Activated naive CD8-positive, alpha-beta T cell treated with anti-CD3 and anti-CD28 coated beads, Interleukin-2, amount 10 ng/mL, durations not matched to agents 7 days and 5 days (primary cell): ENCODE results near the gene VKORC1. TPM values are rescaled to one million over a fixed set of nuclear protein-coding genes. Genes with fewer than 3 reads are reported as not detected.
"Not testable (repeated sequence)": the region's sequence is repeated elsewhere in the genome, so short reads cannot be mapped to it uniquely, and the experiment has no call there.

Experiments used
- ATAC-seq: fragments of 150-1000 bp; cut with Tn5 transposase; one replicate; pipeline ENCODE4 v1.10.0; 2021; ENCODE audit warnings: low read depth, moderate library complexity
- POLR2A ChIA-PET: fragments of 350-600 bp; sonication (Branson Sonifier 250); formaldehyde crosslinking; loops from one replicate; lab custom pipeline; 2021; ENCODE audit warnings: antibody characterized with exemption; lab: Charles Lee
- DNase-seq: peaks from one replicate; pipeline ENCODE4 v3.0.0; 2021
- H3K27ac Mint-ChIP-seq: one replicate; pipeline ENCODE4 v1.8.0; 2022; ENCODE audit warnings: mild to moderate bottlenecking, mixed read lengths
- H3K27me3 Mint-ChIP-seq: one replicate; pipeline ENCODE4 v1.8.0; 2022; ENCODE audit warnings: mild to moderate bottlenecking, moderate library complexity, mixed read lengths
- H3K36me3 Mint-ChIP-seq: one replicate; pipeline ENCODE4 v1.8.0; 2021; ENCODE audit warnings: mild to moderate bottlenecking, mixed read lengths
- H3K4me1 Mint-ChIP-seq: one replicate; pipeline ENCODE4 v1.8.0; 2021; ENCODE audit warnings: mixed read lengths
- H3K4me3 Mint-ChIP-seq: one replicate; pipeline ENCODE4 v1.8.0; 2022; ENCODE audit warnings: mild to moderate bottlenecking, moderate library complexity, mixed read lengths
- H3K9me3 Mint-ChIP-seq: one replicate; pipeline ENCODE4 v1.8.0; 2021; ENCODE audit warnings: mixed read lengths
- total RNA-seq, 2 experiments: library from RNA; stranded (reverse); gene quantifications; one replicate each; pipeline ENCODE4 v1.2.3, GENCODE V29; 2021

The VKORC1 gene
- 10 to 100 TPM; 79.4 to 80.4 TPM for total RNA-seq

DNA sequence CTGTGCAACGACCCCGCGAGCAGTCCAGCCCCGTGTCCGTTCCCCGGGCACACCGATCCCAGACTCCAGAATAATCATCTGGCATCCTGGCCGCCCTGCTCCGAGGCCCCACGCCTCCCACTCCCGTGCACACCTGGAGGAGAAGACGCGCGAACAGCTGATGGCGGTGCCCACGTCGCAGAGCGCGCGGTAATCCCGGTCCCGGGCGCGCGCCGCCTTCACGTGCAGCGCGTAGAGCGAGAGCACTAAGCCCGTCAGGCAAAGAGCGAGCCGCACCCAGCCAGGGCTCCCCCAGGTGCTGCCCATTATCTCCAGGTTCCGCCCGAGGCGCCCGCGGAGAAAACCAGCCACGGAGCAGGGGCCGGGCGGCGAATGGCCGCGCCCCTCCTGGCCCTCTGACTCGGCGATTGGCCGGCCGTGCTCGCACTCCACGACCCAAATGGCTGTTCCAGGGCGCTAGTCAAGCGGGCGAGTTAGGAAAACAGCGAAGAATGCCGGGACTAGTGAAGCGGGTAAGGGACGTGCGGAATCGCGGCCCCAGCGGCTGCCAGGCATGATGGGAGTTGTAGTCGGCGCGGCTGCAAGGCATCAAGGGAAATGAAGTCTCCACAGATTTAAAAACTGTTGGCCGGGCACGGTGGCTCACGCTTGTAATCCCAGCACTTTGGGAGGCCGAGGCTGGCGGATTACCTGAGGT is at the start of gene VKORC1:
VKORC1 (minus strand) TSS at position 374 of the 697 bp plus-strand sequence; CDS start at position 306, 68 bp downstream.
- H3K9me3 Mint-ChIP-seq = no peaks in the 10 kb centered on the region
- POLR2A ChIA-PET = interaction anchor here (0.7 to 2.5 kb wide), 6 partner anchors 10 to 349 kb away, joined by 3 to 18 read pairs (median 4); partner anchors contain the start of genes FUS, ZNF646 and ZNF668
- peaks cover 20% of the 10 kb centered on the region for H3K4me1 Mint-ChIP-seq
- ATAC-seq (peak; percentile 90), DNase-seq (peak; percentile 87)
- peak within 1 kb of the TSS; percentile 95 for H3K27ac Mint-ChIP-seq
- peak within 1 kb of the TSS; percentile 99 for H3K4me3 Mint-ChIP-seq
- peaks cover 4% of the 10 kb centered on the region for H3K36me3 Mint-ChIP-seq
- peaks cover 2% of the 10 kb centered on the region for H3K27me3 Mint-ChIP-seq

- H3K4me3 Mint-ChIP-seq = peak overlapping the region; percentile 59
- H3K9me3 Mint-ChIP-seq = no peaks in the 10 kb centered on the region
- no peaks in the 10 kb centered on the region for H3K36me3 Mint-ChIP-seq
- peak overlapping the region; percentile 72 for H3K27ac Mint-ChIP-seq
- H3K4me1 Mint-ChIP-seq = peaks cover 5% of the 10 kb centered on the region
- no peak for DNase-seq
- peaks cover 4% of the 10 kb centered on the region for H3K27me3 Mint-ChIP-seq
- no peak for ATAC-seq
- POLR2A ChIA-PET = interaction anchor here (2.7 to 3.4 kb wide), 2 partner anchors 26 to 34 kb away, joined by 33 to 138 read pairs; partner anchors contain the start of genes FUS and KAT8
Measured at GRCh38 chr16:31143694-31144148, 49.1 kb upstream of the VKORC1 start.

DNA sequence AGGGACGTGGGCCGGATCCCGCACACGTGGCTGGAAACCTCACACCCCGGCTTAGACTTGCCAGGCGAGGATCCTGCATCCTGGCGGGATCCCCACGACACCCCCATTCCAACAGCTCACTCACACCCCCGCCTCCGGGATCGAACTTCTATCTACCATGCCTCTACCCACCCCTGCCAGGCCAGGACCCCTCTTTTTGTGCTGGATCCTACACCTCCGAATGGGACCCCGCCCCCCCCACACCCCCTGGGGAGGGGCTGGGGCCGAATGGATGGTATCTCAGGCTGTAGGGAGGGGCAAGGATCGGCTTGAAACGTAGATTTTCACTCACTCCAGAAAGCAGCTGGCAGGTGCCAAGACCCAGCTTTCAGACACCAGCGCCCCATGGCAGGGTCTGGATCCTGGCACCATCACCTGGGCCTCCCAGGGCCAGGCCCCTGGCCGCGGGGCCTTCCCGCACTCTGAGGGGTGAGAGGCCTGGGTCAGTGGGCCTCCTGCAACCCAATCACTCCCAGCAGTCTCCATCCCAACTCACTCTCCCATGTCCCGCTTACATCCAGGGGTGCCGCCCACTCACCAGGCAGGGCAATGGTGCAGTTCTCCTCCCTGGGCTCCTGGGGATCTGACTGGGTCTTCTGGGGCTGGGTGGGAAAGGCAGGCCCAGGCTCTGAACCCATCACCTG is 48.6 kb upstream of the VKORC1 start:
- Mint-ChIP-seq H3K27ac (peak overlapping the region; percentile 64), H3K9me3 (no peaks in the 10 kb centered on the region), H3K4me3 (peak overlapping the region; percentile 27), H3K27me3 (peaks cover 4% of the 10 kb centered on the region), H3K4me1 (peaks cover 5% of the 10 kb centered on the region), H3K36me3 (no peaks in the 10 kb centered on the region)
- DNase-seq (no peak), ATAC-seq (no peak)
- POLR2A ChIA-PET = interaction anchor here (0.8 to 3.4 kb wide), 14 partner anchors 8 to 299 kb away, joined by 3 to 138 read pairs (median 6); partner anchors contain the start of genes BCKDK, FUS, HSD3B7 and KAT8

GRCh38 chr16:31142109-31143010 is 47.8 kb upstream of the VKORC1 start:
- POLR2A ChIA-PET = interaction anchor here (0.6 to 3.4 kb wide), 29 partner anchors 9 to 729 kb away, joined by 3 to 138 read pairs (median 4); partner anchors contain the start of genes ARMC5, BCKDK, FUS and HSD3B7

DNA sequence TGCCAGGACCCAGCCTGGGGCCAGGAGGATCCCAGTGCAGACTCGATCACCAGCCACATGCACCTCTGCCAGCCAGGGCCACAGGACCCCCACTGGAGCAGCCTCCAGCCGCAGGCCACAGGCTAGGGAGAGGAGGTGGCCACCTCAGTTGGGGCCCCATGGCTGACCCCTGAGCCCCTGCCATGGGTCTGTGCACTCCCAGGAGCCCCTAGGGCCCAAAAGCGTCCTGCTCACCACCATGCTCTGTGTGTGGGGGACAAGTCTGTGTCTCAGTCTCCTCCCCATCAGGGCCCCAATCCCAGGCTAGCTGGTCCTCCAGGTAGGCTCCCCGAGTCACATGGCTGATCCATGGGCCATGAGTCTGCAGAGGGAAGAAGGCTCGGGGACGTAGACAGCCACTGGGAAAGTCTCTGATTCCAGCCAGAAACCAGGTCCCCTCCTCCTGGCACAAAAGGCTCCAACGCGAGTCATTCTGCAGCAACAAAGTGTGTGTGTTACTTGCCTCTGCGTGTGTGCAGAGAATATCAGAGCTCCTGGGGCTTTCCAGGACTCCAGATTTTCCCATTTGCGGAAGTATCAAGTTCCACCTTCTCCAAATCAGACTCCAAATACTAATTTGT is 47.0 kb upstream of the VKORC1 start:
- Mint-ChIP-seq H3K4me1 (peaks cover 5% of the 10 kb centered on the region), H3K27me3 (no peaks in the 10 kb centered on the region), H3K4me3 (peak overlapping the region; percentile 86), H3K27ac (peak overlapping the region; percentile 89), H3K9me3 (no peaks in the 10 kb centered on the region), H3K36me3 (no peaks in the 10 kb centered on the region)
- POLR2A ChIA-PET = interaction anchor here (0.6 to 3.4 kb wide), 25 partner anchors 12 to 730 kb away, joined by 3 to 138 read pairs (median 4); partner anchors contain the start of genes ARMC5, BCKDK, FUS and KAT8
- no peak for ATAC-seq
- DNase-seq = peak; percentile 43

More at GRCh38 chr16:31142109-31143010, 47.8 kb upstream of the VKORC1 start:
- Mint-ChIP-seq H3K27ac (peak overlapping the region; percentile 89), H3K27me3 (peaks cover 1% of the 10 kb centered on the region), H3K9me3 (no peaks in the 10 kb centered on the region), H3K4me1 (peaks cover 5% of the 10 kb centered on the region), H3K36me3 (no peaks in the 10 kb centered on the region), H3K4me3 (peak overlapping the region; percentile 86)
- ATAC-seq (peak; percentile 87), DNase-seq (peak; percentile 98)

DNA sequence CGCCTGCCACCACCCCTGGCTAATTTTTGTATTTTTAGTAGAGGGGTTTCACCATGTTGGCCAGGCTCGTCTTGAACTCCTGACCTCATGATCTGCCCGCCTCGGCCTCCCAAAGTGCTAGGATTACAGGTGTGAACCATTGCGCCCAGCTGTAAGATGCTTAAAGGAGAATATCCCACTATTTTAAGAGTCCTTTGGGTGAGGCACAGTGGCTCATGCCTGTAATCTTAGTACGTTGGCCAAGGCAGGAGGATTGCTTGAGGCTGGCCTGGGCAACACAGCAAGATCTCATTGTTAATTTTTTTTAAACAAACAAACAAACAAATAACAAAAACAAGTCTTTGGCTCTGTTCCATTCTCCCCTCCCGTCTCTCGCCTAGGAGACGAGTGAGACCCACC is 46.5 kb upstream of the VKORC1 start:
- POLR2A ChIA-PET = interaction anchor here (1.1 to 1.4 kb wide), 2 partner anchors 24 to 191 kb away, joined by 4 to 5 read pairs; partner anchors contain the start of gene KAT8
- H3K27me3 Mint-ChIP-seq, H3K4me1 Mint-ChIP-seq, DNase-seq, H3K27ac Mint-ChIP-seq, H3K36me3 Mint-ChIP-seq, ATAC-seq, H3K4me3 Mint-ChIP-seq, H3K9me3 Mint-ChIP-seq: not testable (repeated sequence)

GRCh38 chr16:31138621-31139578 is 44.3 kb upstream of the VKORC1 start:
- Mint-ChIP-seq H3K27me3 (no peaks in the 10 kb centered on the region), H3K9me3 (no peaks in the 10 kb centered on the region), H3K4me3 (no peak overlapping the region), H3K4me1 (peaks cover 5% of the 10 kb centered on the region), H3K36me3 (no peaks in the 10 kb centered on the region), H3K27ac (peak overlapping the region; percentile 45)
- ATAC-seq = no peak
- no peak for DNase-seq
- POLR2A ChIA-PET = no interaction called here

- not testable (repeated sequence) for ATAC-seq, H3K27ac Mint-ChIP-seq, H3K9me3 Mint-ChIP-seq, H3K27me3 Mint-ChIP-seq, H3K4me1 Mint-ChIP-seq, DNase-seq, H3K36me3 Mint-ChIP-seq, H3K4me3 Mint-ChIP-seq
- POLR2A ChIA-PET = interaction anchor here (0.9 kb wide), 1 partner anchor 18 kb away, joined by 3 read pairs; no protein-coding TSS in a partner anchor
Measured at GRCh38 chr16:31136822-31137499, 42.4 kb upstream of the VKORC1 start.

GRCh38 chr16:31136287-31136662 is 41.7 kb upstream of the VKORC1 start:
- DNase-seq = no peak
- POLR2A ChIA-PET = interaction anchor here (1.8 kb wide), 1 partner anchor 19 kb away, joined by 4 read pairs; the partner anchor contains the start of gene KAT8
- Mint-ChIP-seq H3K4me1 (no peaks in the 10 kb centered on the region), H3K27ac (no peak overlapping the region), H3K9me3 (no peaks in the 10 kb centered on the region), H3K27me3 (no peaks in the 10 kb centered on the region), H3K36me3 (no peaks in the 10 kb centered on the region), H3K4me3 (no peak overlapping the region)
- ATAC-seq = no peak

GRCh38 chr16:31135535-31136286 is 41.1 kb upstream of the VKORC1 start, which contains the start of gene PRSS8:
Gene PRSS8 (minus strand): TSS chr16:31135727. CDS start chr16:31135498, 229 bp downstream.
- Mint-ChIP-seq H3K27ac (no peak within 1 kb of the TSS), H3K27me3 (no peaks in the 10 kb centered on the region), H3K4me1 (no peaks in the 10 kb centered on the region), H3K36me3 (no peaks in the 10 kb centered on the region), H3K9me3 (no peaks in the 10 kb centered on the region), H3K4me3 (no peak within 1 kb of the TSS)
- DNase-seq (no peak), ATAC-seq (no peak)
- POLR2A ChIA-PET = interaction anchor here (1.8 kb wide), 1 partner anchor 18 kb away, joined by 4 read pairs; the partner anchor contains the start of gene KAT8
